ENCODE data around the gene NAA20.

DNA sequence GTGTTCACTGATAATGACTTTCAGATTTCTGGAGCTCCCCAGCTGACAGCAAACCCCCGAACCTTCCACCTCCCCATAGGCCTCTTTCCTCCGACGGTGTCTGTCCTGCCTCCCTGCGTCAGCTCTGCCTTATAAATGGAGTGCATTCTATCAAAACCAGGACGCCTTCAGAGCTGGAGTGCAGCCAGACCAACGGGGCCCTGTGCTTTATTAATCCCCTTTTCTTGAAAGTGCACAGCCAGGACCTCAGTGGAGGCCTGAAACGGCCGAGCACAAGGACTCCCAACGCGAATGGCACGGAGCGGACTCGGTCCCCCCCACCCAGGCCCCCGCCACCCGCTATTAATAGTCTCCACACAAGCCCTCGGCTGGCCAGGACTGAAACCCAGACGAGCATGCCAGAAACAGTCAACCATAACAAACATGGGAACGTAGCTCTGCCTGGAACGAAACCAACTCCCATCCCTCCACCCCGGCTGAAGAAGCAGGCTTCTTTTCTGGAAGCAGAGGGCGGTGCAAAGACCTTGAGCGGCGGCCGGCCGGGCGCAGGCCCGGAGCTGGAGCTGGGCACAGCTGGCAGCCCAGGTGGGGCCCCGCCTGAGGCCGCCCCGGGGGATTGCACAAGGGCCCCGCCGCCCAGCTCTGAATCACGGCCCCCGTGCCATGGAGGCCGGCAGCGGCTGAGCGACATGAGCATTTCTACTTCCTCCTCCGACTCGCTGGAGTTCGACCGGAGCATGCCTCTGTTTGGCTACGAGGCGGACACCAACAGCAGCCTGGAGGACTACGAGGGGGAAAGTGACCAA, 42.3 kb upstream of the NAA20 start:
- TF ChIP-seq POLR2A (IDR thresholded peaks at IDR 0.05; ENCODE audit: low read depth, low read length), result no peak
- no peak for TF ChIP-seq POLR2AphosphoS5 (IDR thresholded peaks at IDR 0.05; ENCODE audit: low read depth, low read length)
- no peak for TF ChIP-seq TAF1 (IDR thresholded peaks at IDR 0.05; ENCODE audit: borderline replicate concordance, low read depth, low read length)
